Panc1 (cell line): ENCODE data around the gene OR10H1.
"Not testable (repeated sequence)": the region's sequence is repeated elsewhere in the genome, so short reads cannot be mapped to it uniquely, and the experiment has no call there.

ENCODE experiments used
- POLR2AphosphoS5 ChIP-seq: IDR thresholded peaks from 2 replicates; pipeline ENCODE4 v1.6.1; 2012; ENCODE audit warnings: mild to moderate bottlenecking, low read depth, low read length, moderate library complexity
- SIN3A ChIP-seq: IDR thresholded peaks from 2 replicates; pipeline ENCODE4 v1.6.1; 2012; ENCODE audit warnings: low read depth, mild to moderate bottlenecking, low read length, moderate library complexity, borderline replicate concordance; ENCODE audit not compliant: insufficient read depth
- TCF7L2 ChIP-seq: IDR thresholded peaks from 2 replicates; pipeline ENCODE4 v1.6.1; 2011; ENCODE audit warnings: mild to moderate bottlenecking, low read depth, low read length, inconsistent platforms
- TF ChIP-seq, protein P1 (sequence below): fragments of 450-650 bp; IDR thresholded peaks from 2 replicates; pipeline ENCODE4 v1.5.1; 2017; ENCODE audit warnings: mild to moderate bottlenecking
- TF ChIP-seq, protein P2 (sequence below), 2 experiments: IDR thresholded peaks; 2 replicates each; pipeline ENCODE4 v1.6.1; 2011 to 2012; ENCODE audit warnings: low read depth in 2 of 2, control low read depth in 1 of 2, low read length in 1 of 2, mild to moderate bottlenecking in 1 of 2, moderate library complexity in 1 of 2; ENCODE audit not compliant: insufficient read depth in 1 of 2

DNA sequence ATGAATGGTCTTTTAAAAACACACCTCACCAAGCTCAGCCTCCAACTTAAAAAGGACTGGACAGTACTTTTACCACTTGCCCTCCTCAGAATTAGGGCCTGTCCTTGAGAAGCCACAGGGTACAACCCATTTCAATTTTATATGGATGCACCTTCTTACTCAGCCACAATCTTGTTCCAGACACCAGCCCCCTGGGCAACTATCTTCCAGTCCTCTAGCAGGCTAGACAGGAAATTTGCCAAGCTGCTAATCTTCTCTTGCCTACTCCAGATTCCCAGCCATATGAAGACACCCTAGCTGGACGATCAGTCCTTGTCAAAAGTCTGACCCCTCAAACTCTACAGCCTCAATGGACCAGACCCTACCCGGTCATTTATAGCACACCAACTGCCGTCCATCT, 18.8 kb upstream of the OR10H1 start:
- TF ChIP-seq POLR2AphosphoS5, TCF7L2, SIN3A: not testable (repeated sequence)
- TF ChIP-seq, protein P1, sequence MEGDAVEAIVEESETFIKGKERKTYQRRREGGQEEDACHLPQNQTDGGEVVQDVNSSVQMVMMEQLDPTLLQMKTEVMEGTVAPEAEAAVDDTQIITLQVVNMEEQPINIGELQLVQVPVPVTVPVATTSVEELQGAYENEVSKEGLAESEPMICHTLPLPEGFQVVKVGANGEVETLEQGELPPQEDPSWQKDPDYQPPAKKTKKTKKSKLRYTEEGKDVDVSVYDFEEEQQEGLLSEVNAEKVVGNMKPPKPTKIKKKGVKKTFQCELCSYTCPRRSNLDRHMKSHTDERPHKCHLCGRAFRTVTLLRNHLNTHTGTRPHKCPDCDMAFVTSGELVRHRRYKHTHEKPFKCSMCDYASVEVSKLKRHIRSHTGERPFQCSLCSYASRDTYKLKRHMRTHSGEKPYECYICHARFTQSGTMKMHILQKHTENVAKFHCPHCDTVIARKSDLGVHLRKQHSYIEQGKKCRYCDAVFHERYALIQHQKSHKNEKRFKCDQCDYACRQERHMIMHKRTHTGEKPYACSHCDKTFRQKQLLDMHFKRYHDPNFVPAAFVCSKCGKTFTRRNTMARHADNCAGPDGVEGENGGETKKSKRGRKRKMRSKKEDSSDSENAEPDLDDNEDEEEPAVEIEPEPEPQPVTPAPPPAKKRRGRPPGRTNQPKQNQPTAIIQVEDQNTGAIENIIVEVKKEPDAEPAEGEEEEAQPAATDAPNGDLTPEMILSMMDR, result not testable (repeated sequence)
- TF ChIP-seq, protein P2, sequence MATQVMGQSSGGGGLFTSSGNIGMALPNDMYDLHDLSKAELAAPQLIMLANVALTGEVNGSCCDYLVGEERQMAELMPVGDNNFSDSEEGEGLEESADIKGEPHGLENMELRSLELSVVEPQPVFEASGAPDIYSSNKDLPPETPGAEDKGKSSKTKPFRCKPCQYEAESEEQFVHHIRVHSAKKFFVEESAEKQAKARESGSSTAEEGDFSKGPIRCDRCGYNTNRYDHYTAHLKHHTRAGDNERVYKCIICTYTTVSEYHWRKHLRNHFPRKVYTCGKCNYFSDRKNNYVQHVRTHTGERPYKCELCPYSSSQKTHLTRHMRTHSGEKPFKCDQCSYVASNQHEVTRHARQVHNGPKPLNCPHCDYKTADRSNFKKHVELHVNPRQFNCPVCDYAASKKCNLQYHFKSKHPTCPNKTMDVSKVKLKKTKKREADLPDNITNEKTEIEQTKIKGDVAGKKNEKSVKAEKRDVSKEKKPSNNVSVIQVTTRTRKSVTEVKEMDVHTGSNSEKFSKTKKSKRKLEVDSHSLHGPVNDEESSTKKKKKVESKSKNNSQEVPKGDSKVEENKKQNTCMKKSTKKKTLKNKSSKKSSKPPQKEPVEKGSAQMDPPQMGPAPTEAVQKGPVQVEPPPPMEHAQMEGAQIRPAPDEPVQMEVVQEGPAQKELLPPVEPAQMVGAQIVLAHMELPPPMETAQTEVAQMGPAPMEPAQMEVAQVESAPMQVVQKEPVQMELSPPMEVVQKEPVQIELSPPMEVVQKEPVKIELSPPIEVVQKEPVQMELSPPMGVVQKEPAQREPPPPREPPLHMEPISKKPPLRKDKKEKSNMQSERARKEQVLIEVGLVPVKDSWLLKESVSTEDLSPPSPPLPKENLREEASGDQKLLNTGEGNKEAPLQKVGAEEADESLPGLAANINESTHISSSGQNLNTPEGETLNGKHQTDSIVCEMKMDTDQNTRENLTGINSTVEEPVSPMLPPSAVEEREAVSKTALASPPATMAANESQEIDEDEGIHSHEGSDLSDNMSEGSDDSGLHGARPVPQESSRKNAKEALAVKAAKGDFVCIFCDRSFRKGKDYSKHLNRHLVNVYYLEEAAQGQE (IDR thresholded peaks at IDR 0.05; ENCODE audit: insufficient read depth in 1 of 2, low read depth in 2 of 2, low read length in 1 of 2), result not testable (repeated sequence)
